GM04503 (cell line): ENCODE measurements around the gene TFPI.

ENCODE experiments used
- DNase-seq: peaks from one replicate; pipeline ENCODE4 v3.0.0-alpha.2; 2012; ENCODE audit warnings: low read depth

TFPI gene

GRCh38 chr2:187503700-187504099 is 50.5 kb downstream of the TFPI start:
- no peak for DNase-seq

GRCh38 chr2:187502467-187502866 is 51.8 kb downstream of the TFPI start:
- no peak for DNase-seq

GRCh38 chr2:187500585-187501359 is 53.5 kb downstream of the TFPI start:
- DNase-seq, result no peak

- no peak for DNase-seq
Measured at GRCh38 chr2:187499941-187500532, 54.2 kb downstream of the TFPI start.

- DNase-seq, result no peak
Measured at GRCh38 chr2:187497858-187498463, 56.3 kb downstream of the TFPI start.

GRCh38 chr2:187497140-187497539 is 57.1 kb downstream of the TFPI start:
- no peak for DNase-seq

GRCh38 chr2:187495324-187495723 is 58.9 kb downstream of the TFPI start:
- DNase-seq, result no peak

- no peak for DNase-seq
Measured at GRCh38 chr2:187493877-187494568, 60.2 kb downstream of the TFPI start.

GRCh38 chr2:187493180-187493579 is 61.1 kb downstream of the TFPI start:
- no peak for DNase-seq

- DNase-seq, result no peak
Measured at GRCh38 chr2:187486241-187486640, 68.0 kb downstream of the TFPI start.

GRCh38 chr2:187485523-187485922 is 68.7 kb downstream of the TFPI start:
- DNase-seq, result no peak

- no peak for DNase-seq
Measured at GRCh38 chr2:187483537-187483936, 70.7 kb downstream of the TFPI start.

GRCh38 chr2:187482796-187483195 is 71.4 kb downstream of the TFPI start:
- no peak for DNase-seq

- no peak for DNase-seq
Measured at GRCh38 chr2:187481543-187481942, 72.7 kb downstream of the TFPI start.

GRCh38 chr2:187478719-187479118 is 75.5 kb downstream of the TFPI start:
- no peak for DNase-seq

GRCh38 chr2:187477051-187477450 is 77.2 kb downstream of the TFPI start:
- DNase-seq, result no peak

GRCh38 chr2:187475499-187476248 is 78.6 kb downstream of the TFPI start:
- DNase-seq, result no peak

GRCh38 chr2:187470698-187471097 is 83.5 kb downstream of the TFPI start:
- DNase-seq, result no peak

- DNase-seq, result no peak
Measured at GRCh38 chr2:187469538-187469937, 84.7 kb downstream of the TFPI start.

- DNase-seq, result no peak
Measured at GRCh38 chr2:187468262-187468661, 86.0 kb downstream of the TFPI start.

GRCh38 chr2:187466129-187466792 is 88.0 kb downstream of the TFPI start:
- no peak for DNase-seq

GRCh38 chr2:187462839-187463238 is 91.4 kb downstream of the TFPI start:
- DNase-seq, result no peak
